Neural cell (in vitro differentiated cells): ENCODE data around the gene CACTIN. TPM values are rescaled to one million over a fixed set of nuclear protein-coding genes. Genes with fewer than 3 reads are reported as not detected.

Source experiments
- H2AFZ ChIP-seq: fragments of 200-600, 300-800 bp; sonication (generic), shearing (Covaris generic); 2 replicates; pipeline ENCODE4 v1.6.0; 2014; ENCODE audit warnings: low read depth, mild to moderate bottlenecking, antibody characterized with exemption, low read length, moderate library complexity
- H3F3A ChIP-seq: fragments of 200-600 bp; shearing (Covaris generic); 2 replicates; pipeline ENCODE4 v1.6.1; 2016; ENCODE audit warnings: mild to moderate bottlenecking, moderate library complexity, mixed read lengths, antibody characterized with exemption, low read length; ENCODE audit not compliant: insufficient read depth, poor library complexity, severe bottlenecking
- H3K27ac ChIP-seq: fragments of 200-600, 300-800 bp; sonication (generic), shearing (Covaris generic); 2 replicates; pipeline ENCODE4 v1.5.1; 2014; ENCODE audit warnings: mild to moderate bottlenecking, low read length, moderate library complexity
- H3K27me3 ChIP-seq: fragments of 300-800, 200-600 bp; sonication (generic), shearing (Covaris generic); 2 replicates; pipeline ENCODE4 v1.6.0; 2014; ENCODE audit warnings: mild to moderate bottlenecking, low read depth, low read length, moderate library complexity; ENCODE audit not compliant: insufficient read depth
- H3K36me3 ChIP-seq: fragments of 300-800, 200-600 bp; sonication (generic), shearing (Covaris generic); 2 replicates; pipeline ENCODE4 v1.5.1; 2014; ENCODE audit warnings: mild to moderate bottlenecking, antibody characterized with exemption, low read length, moderate library complexity; ENCODE audit not compliant: insufficient read depth
- H3K4me2 ChIP-seq: fragments of 300-800, 200-600 bp; sonication (generic), shearing (Covaris generic); 2 replicates; pipeline ENCODE4 v1.6.0; 2014; ENCODE audit warnings: mild to moderate bottlenecking, low read length
- H3K4me3 ChIP-seq: fragments of 300-800, 200-600 bp; sonication (generic), shearing (Covaris generic); 2 replicates; pipeline ENCODE4 v1.5.1; 2014; ENCODE audit warnings: mild to moderate bottlenecking, low read length, moderate library complexity
- H3K79me2 ChIP-seq: fragments of 200-600 bp; shearing (Covaris generic); replicated peaks from 2 replicates; pipeline ENCODE4 v1.6.0; 2014; ENCODE audit warnings: mild to moderate bottlenecking, low read length, moderate library complexity; ENCODE audit not compliant: insufficient read depth
- H3K9ac ChIP-seq: fragments of 300-800, 200-600 bp; sonication (generic), shearing (Covaris generic); 2 replicates; pipeline ENCODE4 v1.6.1; 2016; ENCODE audit warnings: mild to moderate bottlenecking, low read length, mixed read lengths
- H3K9me2 ChIP-seq: fragments of 200-600 bp; shearing (Covaris generic); 2 replicates; pipeline ENCODE4 v1.6.1; 2016; ENCODE audit warnings: mild to moderate bottlenecking, low read length, mixed read lengths; ENCODE audit not compliant: insufficient read depth
- H3K9me3 ChIP-seq: fragments of 200-600, 300-800 bp; sonication (generic), shearing (Covaris generic); 2 replicates; pipeline ENCODE4 v1.6.1; 2016; ENCODE audit warnings: mild to moderate bottlenecking, mixed run types, low read length, moderate library complexity, mixed read lengths
- H4K20me1 ChIP-seq: fragments of 200-600 bp; shearing (Covaris generic); 2 replicates; pipeline ENCODE4 v1.6.1; 2016; ENCODE audit warnings: mild to moderate bottlenecking, mixed run types; ENCODE audit not compliant: insufficient read depth
- EP300 ChIP-seq: fragments of 450-650 bp; conservative IDR thresholded peaks from 2 replicates; pipeline ENCODE4 v1.6.1; 2014; ENCODE audit warnings: antibody characterized with exemption, mild to moderate bottlenecking, moderate library complexity; ENCODE audit not compliant: poor library complexity, severe bottlenecking
- EZH2 ChIP-seq: fragments of 200-600, 300-800 bp; shearing (Covaris generic), sonication (generic); IDR thresholded peaks from 2 replicates; pipeline ENCODE4 v1.6.1; 2014; ENCODE audit warnings: antibody characterized with exemption, low read length, borderline replicate concordance, mild to moderate bottlenecking; ENCODE audit not compliant: insufficient read depth, poor library complexity, severe bottlenecking
- MXI1 ChIP-seq: fragments of 450-650 bp; conservative IDR thresholded peaks from 2 replicates; pipeline ENCODE4 v1.6.1; 2014; ENCODE audit warnings: antibody characterized with exemption, mild to moderate bottlenecking; ENCODE audit not compliant: poor library complexity, severe bottlenecking
- POLR2AphosphoS5 ChIP-seq: IDR thresholded peaks from 2 replicates; pipeline ENCODE4 v1.6.1; 2012
- RAD21 ChIP-seq: fragments of 450-650 bp; conservative IDR thresholded peaks from 2 replicates; pipeline ENCODE4 v1.6.1; 2014; ENCODE audit warnings: antibody characterized with exemption, mild to moderate bottlenecking, moderate library complexity
- SMC3 ChIP-seq: fragments of 450-650 bp; conservative IDR thresholded peaks from 2 replicates; pipeline ENCODE4 v1.6.1; 2014; ENCODE audit warnings: antibody characterized with exemption, mild to moderate bottlenecking, moderate library complexity; ENCODE audit not compliant: poor library complexity
- TAF1 ChIP-seq: IDR thresholded peaks from 2 replicates; pipeline ENCODE4 v1.6.1; 2012; ENCODE audit warnings: low read depth
- polyA plus RNA-seq: library from polyadenylated mRNA; depleted of rRNA; stranded (reverse); fragments of >200 nt; gene quantifications from 2 replicates; pipeline ENCODE4 v1.2.3, GENCODE V29; 2014
- TF ChIP-seq, protein P1 (sequence below): IDR thresholded peaks from 2 replicates; pipeline ENCODE4 v1.6.1; 2012; ENCODE audit warnings: borderline replicate concordance
- TF ChIP-seq, protein P2 (sequence below): fragments of 450-650 bp; IDR thresholded peaks from 2 replicates; pipeline ENCODE4 v1.5.1; 2014; ENCODE audit warnings: antibody characterized with exemption, mild to moderate bottlenecking, moderate library complexity; ENCODE audit not compliant: poor library complexity, severe bottlenecking

The CACTIN gene
- polyA plus RNA-seq, 1 donor from 2014 or later, result 21.4 TPM

DNA sequence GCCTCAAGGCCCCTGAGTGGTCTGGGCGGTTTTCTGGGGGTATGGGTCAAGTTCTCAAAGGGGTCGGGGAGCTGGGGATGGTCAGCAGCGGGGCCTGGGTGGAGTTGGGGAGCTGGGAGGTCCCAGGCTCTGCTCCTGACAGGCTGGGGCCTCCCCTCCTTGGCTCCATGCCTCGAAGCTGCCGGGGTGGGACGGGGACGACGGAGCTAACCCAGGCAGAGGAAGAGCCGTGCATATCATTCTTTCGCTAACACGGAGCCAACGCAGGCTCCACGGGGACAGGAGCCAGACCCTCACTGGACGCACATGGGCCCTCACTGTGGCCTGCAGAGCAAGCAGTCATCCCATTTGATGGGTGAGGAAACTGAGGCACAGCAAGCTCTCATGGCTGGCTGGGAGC lies 25.8 kb upstream of the CACTIN start:
- no peak overlapping the region for H3K9ac ChIP-seq
- peaks cover 5% of the 10 kb centered on the region for H3K36me3 ChIP-seq
- H3K9me3 ChIP-seq, result no peaks in the 10 kb centered on the region
- no peak overlapping the region for H2AFZ ChIP-seq
- TF ChIP-seq POLR2AphosphoS5 (no peak), SMC3 (no peak), RAD21 (no peak), EP300 (no peak), TAF1 (no peak), MXI1 (no peak), EZH2 (no peak)
- TF ChIP-seq, protein P1, sequence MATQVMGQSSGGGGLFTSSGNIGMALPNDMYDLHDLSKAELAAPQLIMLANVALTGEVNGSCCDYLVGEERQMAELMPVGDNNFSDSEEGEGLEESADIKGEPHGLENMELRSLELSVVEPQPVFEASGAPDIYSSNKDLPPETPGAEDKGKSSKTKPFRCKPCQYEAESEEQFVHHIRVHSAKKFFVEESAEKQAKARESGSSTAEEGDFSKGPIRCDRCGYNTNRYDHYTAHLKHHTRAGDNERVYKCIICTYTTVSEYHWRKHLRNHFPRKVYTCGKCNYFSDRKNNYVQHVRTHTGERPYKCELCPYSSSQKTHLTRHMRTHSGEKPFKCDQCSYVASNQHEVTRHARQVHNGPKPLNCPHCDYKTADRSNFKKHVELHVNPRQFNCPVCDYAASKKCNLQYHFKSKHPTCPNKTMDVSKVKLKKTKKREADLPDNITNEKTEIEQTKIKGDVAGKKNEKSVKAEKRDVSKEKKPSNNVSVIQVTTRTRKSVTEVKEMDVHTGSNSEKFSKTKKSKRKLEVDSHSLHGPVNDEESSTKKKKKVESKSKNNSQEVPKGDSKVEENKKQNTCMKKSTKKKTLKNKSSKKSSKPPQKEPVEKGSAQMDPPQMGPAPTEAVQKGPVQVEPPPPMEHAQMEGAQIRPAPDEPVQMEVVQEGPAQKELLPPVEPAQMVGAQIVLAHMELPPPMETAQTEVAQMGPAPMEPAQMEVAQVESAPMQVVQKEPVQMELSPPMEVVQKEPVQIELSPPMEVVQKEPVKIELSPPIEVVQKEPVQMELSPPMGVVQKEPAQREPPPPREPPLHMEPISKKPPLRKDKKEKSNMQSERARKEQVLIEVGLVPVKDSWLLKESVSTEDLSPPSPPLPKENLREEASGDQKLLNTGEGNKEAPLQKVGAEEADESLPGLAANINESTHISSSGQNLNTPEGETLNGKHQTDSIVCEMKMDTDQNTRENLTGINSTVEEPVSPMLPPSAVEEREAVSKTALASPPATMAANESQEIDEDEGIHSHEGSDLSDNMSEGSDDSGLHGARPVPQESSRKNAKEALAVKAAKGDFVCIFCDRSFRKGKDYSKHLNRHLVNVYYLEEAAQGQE, result no peak
- TF ChIP-seq, protein P2, sequence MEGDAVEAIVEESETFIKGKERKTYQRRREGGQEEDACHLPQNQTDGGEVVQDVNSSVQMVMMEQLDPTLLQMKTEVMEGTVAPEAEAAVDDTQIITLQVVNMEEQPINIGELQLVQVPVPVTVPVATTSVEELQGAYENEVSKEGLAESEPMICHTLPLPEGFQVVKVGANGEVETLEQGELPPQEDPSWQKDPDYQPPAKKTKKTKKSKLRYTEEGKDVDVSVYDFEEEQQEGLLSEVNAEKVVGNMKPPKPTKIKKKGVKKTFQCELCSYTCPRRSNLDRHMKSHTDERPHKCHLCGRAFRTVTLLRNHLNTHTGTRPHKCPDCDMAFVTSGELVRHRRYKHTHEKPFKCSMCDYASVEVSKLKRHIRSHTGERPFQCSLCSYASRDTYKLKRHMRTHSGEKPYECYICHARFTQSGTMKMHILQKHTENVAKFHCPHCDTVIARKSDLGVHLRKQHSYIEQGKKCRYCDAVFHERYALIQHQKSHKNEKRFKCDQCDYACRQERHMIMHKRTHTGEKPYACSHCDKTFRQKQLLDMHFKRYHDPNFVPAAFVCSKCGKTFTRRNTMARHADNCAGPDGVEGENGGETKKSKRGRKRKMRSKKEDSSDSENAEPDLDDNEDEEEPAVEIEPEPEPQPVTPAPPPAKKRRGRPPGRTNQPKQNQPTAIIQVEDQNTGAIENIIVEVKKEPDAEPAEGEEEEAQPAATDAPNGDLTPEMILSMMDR, result no peak
- H3K4me2 ChIP-seq, result no peak overlapping the region
- no peak overlapping the region for H3K27ac ChIP-seq
- H3K4me3 ChIP-seq, result no peak overlapping the region
- H3K79me2 ChIP-seq, result no peaks in the 10 kb centered on the region
- no peaks in the 10 kb centered on the region for H3K27me3 ChIP-seq
- no peaks in the 10 kb centered on the region for H3K9me2 ChIP-seq
- no peaks in the 10 kb centered on the region for H4K20me1 ChIP-seq
- no peaks in the 10 kb centered on the region for H3F3A ChIP-seq

DNA sequence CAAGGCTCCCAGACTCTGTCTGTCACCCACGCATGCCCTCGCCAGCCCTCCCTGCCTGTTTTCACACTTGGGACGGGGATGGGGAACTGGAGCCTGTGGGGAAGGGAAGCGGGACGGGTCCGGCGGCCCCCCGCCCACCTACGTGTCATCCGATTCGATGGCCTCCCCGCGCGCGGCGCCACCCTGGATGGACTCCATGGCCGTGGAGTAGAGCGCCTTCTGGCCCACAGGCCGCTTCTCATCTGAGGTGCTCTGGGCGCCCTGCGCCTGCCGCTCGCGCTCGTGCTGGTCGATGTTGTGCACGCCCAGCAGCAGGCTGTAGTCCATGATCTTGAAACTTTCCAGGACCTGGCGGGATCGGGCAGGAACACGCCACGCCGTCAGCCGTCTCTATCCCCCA lies 25.1 kb upstream of the CACTIN start:
- H3F3A ChIP-seq, result no peaks in the 10 kb centered on the region
- no peaks in the 10 kb centered on the region for H3K9me2 ChIP-seq
- no peaks in the 10 kb centered on the region for H3K9me3 ChIP-seq
- H3K79me2 ChIP-seq, result no peaks in the 10 kb centered on the region
- H3K4me2 ChIP-seq, result no peak overlapping the region
- H3K27ac ChIP-seq, result no peak overlapping the region
- TF ChIP-seq POLR2AphosphoS5, result no peak
- no peak for TF ChIP-seq MXI1
- TF ChIP-seq TAF1, result no peak
- TF ChIP-seq, protein P2, result no peak
- TF ChIP-seq EP300, result no peak
- TF ChIP-seq, protein P1, result no peak
- no peak for TF ChIP-seq SMC3
- no peak for TF ChIP-seq EZH2
- TF ChIP-seq RAD21, result no peak
- no peak overlapping the region for H3K9ac ChIP-seq
- H4K20me1 ChIP-seq, result no peaks in the 10 kb centered on the region
- no peaks in the 10 kb centered on the region for H3K36me3 ChIP-seq
- no peak overlapping the region for H2AFZ ChIP-seq
- H3K4me3 ChIP-seq, result no peak overlapping the region
- H3K27me3 ChIP-seq, result no peaks in the 10 kb centered on the region
